Measurements from ENCODE around the gene PRMT9.
A peak's percentile ranks its signal among the peaks of the same experiment; 100 is the strongest.

- no peak for TF ChIP-seq CTCF (IDR thresholded peaks at IDR 0.05)
- TF ChIP-seq POLR2A (IDR thresholded peaks at IDR 0.05) = peak; percentile 83
Measured at GRCh38 chr4:147683717-147684700, at the start of gene PRMT9.

All from right lobe of liver (tissue), 4 donors.